Caki2 (cell line): ENCODE data around the gene PTPRN2. TPM values are rescaled to one million over a fixed set of nuclear protein-coding genes. Genes with fewer than 3 reads are reported as not detected.

Experiments
- DNase-seq: peaks from one replicate; pipeline ENCODE4 v3.0.0-alpha.2; 2015; ENCODE audit warnings: low read depth
- in situ Hi-C: cut with HindIII; loops from 2 replicates; pipeline ENCODE4 v1.10.0; 2016; ENCODE audit warnings: low sequenced_read_pairs, low pct_unique_long_range_greater_than_20kb, mixed read lengths
- total RNA-seq: library from RNA; depleted of rRNA; stranded (reverse); fragments of >200 nt; shearing (Covaris generic); gene quantifications from 2 replicates; pipeline ENCODE4 v1.2.3, GENCODE V29; 2014; ENCODE audit warnings: low replicate concordance

PTPRN2 gene
- total RNA-seq, 1 experiment from 2014 or later, result 0.88 TPM

- DNase-seq, result no peak
- in situ Hi-C loops, result no loop called here
Measured at GRCh38 chr7:158000160-158000559, 587.5 kb downstream of the PTPRN2 start.

GRCh38 chr7:157998884-157999552 is 588.6 kb downstream of the PTPRN2 start:
- in situ Hi-C loops, result no loop called here
- DNase-seq, result no peak

GRCh38 chr7:157997471-157997870 is 590.2 kb downstream of the PTPRN2 start:
- DNase-seq, result no peak
- in situ Hi-C loops, result no loop called here

DNA sequence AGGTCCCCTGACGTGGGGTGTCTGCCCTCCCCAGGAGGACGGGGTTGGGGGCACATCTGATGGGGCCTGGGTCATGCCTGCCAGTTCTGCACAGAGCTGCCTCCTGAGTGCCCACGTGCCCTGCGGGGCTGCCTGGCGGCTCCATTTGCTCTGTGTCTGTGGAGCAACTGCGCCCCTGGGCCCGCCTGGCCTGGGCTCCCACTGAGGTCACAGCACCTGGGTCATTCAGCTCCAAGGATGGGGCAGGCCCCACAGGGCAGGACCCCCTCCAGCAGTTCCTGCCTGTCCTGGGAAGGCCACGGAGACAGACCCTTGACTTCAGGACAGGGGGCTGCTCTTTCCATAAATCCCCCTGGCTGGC is 590.6 kb downstream of the PTPRN2 start:
- DNase-seq, result no peak

DNA sequence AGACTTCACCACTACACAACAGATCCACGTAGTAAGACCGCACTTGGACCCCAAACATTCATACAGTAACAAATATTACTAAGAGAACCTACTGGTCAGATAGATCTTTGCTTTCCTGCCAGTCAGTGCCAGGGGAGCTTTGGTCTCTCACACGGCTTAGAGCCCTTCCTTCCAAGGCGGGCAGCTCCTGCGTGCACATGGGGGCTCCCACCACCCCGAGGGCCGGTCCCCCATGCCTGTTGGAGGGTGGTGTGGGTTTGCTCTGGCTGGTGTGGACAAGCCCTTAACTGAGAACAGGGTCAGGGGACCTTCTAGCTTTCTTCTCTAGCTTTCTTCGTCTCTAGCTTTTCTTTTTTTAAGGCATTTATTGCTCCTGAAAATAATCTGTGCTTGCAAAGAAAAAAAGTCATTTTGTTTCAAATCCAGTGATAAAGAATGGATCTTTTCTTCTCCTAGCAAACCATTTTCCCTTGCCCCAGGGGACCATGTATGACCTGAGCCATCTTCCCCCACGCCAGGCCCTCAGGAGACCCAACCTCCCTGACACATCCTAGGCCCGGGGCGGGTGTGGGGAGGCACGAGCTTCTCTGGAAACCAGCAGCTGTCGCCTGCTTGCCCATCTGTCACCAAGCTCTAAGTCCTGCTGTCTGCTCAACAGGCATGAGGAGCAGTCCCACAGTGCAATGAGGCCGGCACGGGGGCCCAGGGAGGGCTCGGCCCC is 591.1 kb downstream of the PTPRN2 start:
- DNase-seq, result no peak
- in situ Hi-C loops, result no loop called here

More for the DNA sequence above, 590.6 kb downstream of the PTPRN2 start:
- in situ Hi-C loops, result no loop called here

GRCh38 chr7:157995815-157996214 is 591.8 kb downstream of the PTPRN2 start:
- no peak for DNase-seq
- in situ Hi-C loops, result no loop called here

GRCh38 chr7:157994319-157994718 is 593.3 kb downstream of the PTPRN2 start:
- no peak for DNase-seq
- in situ Hi-C loops, result no loop called here

GRCh38 chr7:157993406-157994105 is 594.1 kb downstream of the PTPRN2 start:
- in situ Hi-C loops, result no loop called here

GRCh38 chr7:157992511-157993160 is 595.0 kb downstream of the PTPRN2 start:
- in situ Hi-C loops, result no loop called here
- DNase-seq, result no peak

More at GRCh38 chr7:157993406-157994105, 594.1 kb downstream of the PTPRN2 start:
- no peak for DNase-seq

DNA sequence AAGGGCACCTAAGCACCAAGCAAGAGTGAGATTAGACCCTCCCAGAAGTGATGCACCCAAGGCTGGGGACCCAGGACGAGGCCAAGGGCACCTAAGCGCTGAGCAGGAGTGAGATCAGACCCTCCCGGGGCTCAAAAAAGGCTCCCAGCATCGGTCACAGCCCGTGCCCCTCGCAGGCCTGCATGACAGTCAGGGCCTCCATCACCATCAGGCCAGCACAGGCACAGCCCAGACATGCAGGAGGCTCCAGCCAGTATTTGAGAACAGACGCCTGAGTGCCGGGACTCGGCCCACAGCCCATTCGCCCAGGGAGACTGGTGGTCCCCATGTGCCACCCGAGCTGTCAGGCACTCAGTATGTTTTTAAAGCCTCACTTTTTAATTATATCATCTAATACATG is 595.9 kb downstream of the PTPRN2 start:
- DNase-seq, result no peak
- in situ Hi-C loops, result no loop called here

DNA sequence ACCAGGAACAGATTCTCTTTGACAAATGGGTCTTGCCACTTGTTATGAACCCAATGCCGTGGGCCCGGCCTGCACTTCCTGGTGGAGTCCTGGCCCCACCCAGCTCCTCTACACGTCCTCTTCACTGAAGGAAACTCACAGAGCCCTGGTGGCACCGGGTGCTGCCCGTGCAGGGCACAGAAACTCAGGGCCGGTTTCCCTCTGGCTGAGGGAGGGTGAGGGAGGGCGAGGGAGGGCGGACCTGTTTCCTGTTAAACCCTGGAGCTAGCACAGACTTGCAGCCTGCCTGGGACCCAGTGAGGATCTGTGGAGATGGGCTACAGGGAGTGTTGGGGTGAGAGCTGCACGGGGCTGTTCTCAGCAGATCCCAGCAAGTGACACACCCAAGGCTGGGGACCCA is 596.3 kb downstream of the PTPRN2 start:
- DNase-seq, result no peak
- in situ Hi-C loops, result no loop called here

DNA sequence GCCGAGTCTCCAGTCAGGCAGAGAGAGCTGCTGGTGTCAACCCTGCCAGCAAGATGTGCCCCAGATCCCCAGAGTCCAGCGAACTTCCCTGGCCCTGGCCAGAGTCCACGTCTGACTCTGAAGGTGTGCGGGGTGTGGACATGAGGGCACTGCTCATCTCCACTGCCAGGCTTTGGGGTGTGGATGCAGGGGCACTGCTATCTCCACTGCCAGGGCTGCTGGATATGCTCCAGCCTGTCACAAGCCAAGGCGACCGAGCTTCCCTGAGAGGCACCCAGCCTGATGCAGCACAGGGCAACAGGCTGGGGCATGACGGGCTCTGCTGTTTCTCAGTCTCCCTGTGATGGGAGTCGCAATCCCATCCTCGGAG is 596.8 kb downstream of the PTPRN2 start:
- no peak for DNase-seq
- in situ Hi-C loops, result no loop called here

GRCh38 chr7:157990226-157990880 is 597.3 kb downstream of the PTPRN2 start:
- in situ Hi-C loops, result no loop called here
- no peak for DNase-seq

DNA sequence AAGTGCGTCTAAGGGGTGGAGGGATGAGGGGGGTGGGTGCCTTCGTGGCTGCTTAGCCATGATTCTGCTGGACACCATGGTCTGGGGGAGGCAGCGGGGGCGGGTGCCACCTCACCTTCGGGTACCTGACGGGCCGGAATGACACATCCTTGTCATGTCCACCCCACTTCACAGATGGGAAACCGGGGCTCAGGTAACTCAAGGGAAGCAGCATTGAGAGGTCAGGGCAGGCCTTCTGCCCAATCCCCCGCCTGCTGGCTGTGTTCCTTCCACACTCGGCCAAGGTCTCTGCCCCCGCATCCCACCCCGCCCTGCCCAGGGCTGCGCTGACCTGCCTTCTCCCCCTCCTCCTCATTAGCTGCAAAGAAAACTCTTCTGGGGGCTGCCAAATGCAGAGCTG is 598.0 kb downstream of the PTPRN2 start:
- DNase-seq, result no peak
- in situ Hi-C loops, result no loop called here

GRCh38 chr7:157987906-157988305 is 599.7 kb downstream of the PTPRN2 start:
- in situ Hi-C loops, result no loop called here
- no peak for DNase-seq

DNA sequence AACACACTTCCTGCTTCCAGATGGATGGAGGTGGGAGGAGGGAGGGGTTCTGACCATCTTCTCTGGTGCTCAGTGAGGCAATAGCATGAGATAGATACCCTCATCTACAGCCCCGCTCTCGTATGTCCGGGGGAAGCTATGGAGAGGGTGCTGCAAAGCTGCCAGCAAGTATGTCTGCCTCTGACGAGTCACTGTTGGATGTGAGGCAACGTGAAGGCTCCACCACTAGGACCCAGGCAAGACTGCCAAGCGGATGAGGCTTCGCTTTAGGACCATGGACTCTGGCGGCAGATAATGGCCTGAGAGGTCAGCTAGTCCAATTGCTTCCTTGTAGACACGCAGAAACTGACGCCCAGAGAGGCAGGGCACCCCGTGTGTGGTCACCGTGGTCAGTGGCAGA is 601.6 kb downstream of the PTPRN2 start:
- in situ Hi-C loops, result no loop called here

DNA sequence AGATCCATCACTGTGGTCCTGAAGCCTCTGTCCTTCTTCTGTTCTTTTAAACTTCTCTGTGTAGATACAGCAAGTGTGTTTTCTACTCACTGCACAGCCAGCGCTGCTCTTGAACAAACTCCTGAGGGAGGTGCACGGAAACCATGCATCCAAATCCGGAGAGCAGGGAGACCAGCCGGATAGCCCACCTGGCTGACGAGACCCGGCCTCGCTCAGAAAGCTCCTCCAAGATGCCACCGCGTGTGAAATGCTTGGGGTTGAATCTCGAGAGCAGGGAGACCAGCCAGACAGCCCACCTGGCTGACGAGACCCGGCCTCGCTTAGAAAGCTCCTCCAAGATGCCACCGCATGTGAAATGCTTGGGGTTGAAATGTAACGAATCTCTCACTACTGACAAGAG is 602.0 kb downstream of the PTPRN2 start:
- no peak for DNase-seq
- in situ Hi-C loops, result no loop called here

More for the DNA sequence above, 601.6 kb downstream of the PTPRN2 start:
- no peak for DNase-seq

GRCh38 chr7:157984423-157985163 is 603.0 kb downstream of the PTPRN2 start:
- in situ Hi-C loops, result no loop called here
- no peak for DNase-seq
